IMR-90 (cell line): ENCODE measurements around the gene RNF180. TPM values are rescaled to one million over a fixed set of nuclear protein-coding genes. Genes with fewer than 3 reads are reported as not detected.

Source experiments
- ATAC-seq: fragments of 200-7000 bp; cut with Tn5 transposase; 2 replicates; pipeline ENCODE4 v1.9.1; 2020; ENCODE audit warnings: low read depth, mild to moderate bottlenecking, moderate library complexity
- BruUV-seq: library from RNA; stranded (reverse); fragments of 400-500 nt; replicated peaks from 2 replicates; lab custom pipeline; 2021; lab: Mats Ljungman, UMichigan
- CTCF ChIA-PET: fragments of 300-600 bp; formaldehyde crosslinking; extraction: SDS; loops from one replicate; lab custom pipeline; 2021; ENCODE audit warnings: antibody characterized with exemption; lab: Yijun Ruan, JAX
- POLR2A ChIA-PET: fragments of 300-600 bp; sonication (Branson Sonifier 250); formaldehyde crosslinking; loops from one replicate; lab custom pipeline; 2022; ENCODE audit warnings: antibody characterized with exemption; ENCODE audit not compliant: unreplicated experiment; lab: Charles Lee
- DNase-seq: peaks from one replicate; pipeline ENCODE4 v3.0.0; 2013
- H2AFZ ChIP-seq: replicated peaks from 2 replicates; pipeline ENCODE3; 2013; ENCODE audit warnings: low read length, mild to moderate bottlenecking; ENCODE audit not compliant: poor library complexity
- H2AK5ac ChIP-seq: 2 replicates; pipeline ENCODE4 v1.6.1; 2013; ENCODE audit warnings: low read depth, low read length, inconsistent platforms
- H2AK9ac ChIP-seq: replicated peaks from 2 replicates; pipeline ENCODE3; 2013; ENCODE audit warnings: mild to moderate bottlenecking, low read depth, low read length, moderate library complexity; ENCODE audit not compliant: poor library complexity
- H2BK120ac ChIP-seq: 2 replicates; pipeline ENCODE4 v1.6.1; 2013; ENCODE audit warnings: low read depth, low read length, inconsistent platforms
- H2BK15ac ChIP-seq: 3 replicates; pipeline ENCODE4 v1.6.1; 2013; ENCODE audit warnings: low read depth, low read length, inconsistent platforms
- H2BK20ac ChIP-seq: 2 replicates; pipeline ENCODE4 v1.6.1; 2013; ENCODE audit warnings: low read depth, mild to moderate bottlenecking, inconsistent platforms, low read length, moderate library complexity
- H2BK5ac ChIP-seq: 2 replicates; pipeline ENCODE4 v1.6.1; 2013; ENCODE audit warnings: mild to moderate bottlenecking, low read depth, low read length, inconsistent platforms; ENCODE audit not compliant: poor library complexity, severe bottlenecking
- H3K14ac ChIP-seq: replicated peaks from 2 replicates; pipeline ENCODE4 v1.6.1; 2013; ENCODE audit warnings: low read depth, low read length, inconsistent platforms
- H3K18ac ChIP-seq: 2 replicates; pipeline ENCODE4 v1.6.1; 2013; ENCODE audit warnings: low read depth, low read length, control low read depth
- H3K23ac ChIP-seq: 2 replicates; pipeline ENCODE4 v1.6.1; 2013; ENCODE audit warnings: low read depth, low read length, inconsistent platforms
- H3K27ac ChIP-seq: 2 replicates; pipeline ENCODE4 v1.5.1; 2013; ENCODE audit warnings: mild to moderate bottlenecking, control low read depth, low read length; ENCODE audit not compliant: insufficient read depth
- H3K27me3 ChIP-seq: 2 replicates; pipeline ENCODE4 v1.6.1; 2013; ENCODE audit warnings: low read length; ENCODE audit not compliant: control insufficient read depth, insufficient read depth
- H3K36me3 ChIP-seq: 2 replicates; pipeline ENCODE4 v1.6.1; 2013; ENCODE audit warnings: low read length, mixed read lengths; ENCODE audit not compliant: control insufficient read depth, insufficient read depth
- H3K4ac ChIP-seq: 2 replicates; pipeline ENCODE4 v1.6.1; 2013; ENCODE audit warnings: low read depth, low read length, inconsistent platforms
- H3K4me1 ChIP-seq: 2 replicates; pipeline ENCODE4 v1.6.1; 2013; ENCODE audit warnings: low read length, mixed read lengths; ENCODE audit not compliant: control insufficient read depth, insufficient read depth
- H3K4me2 ChIP-seq: 2 replicates; pipeline ENCODE4 v1.6.1; 2013; ENCODE audit warnings: low read depth, mild to moderate bottlenecking, control low read depth, low read length, moderate library complexity
- H3K4me3 ChIP-seq: 2 replicates; pipeline ENCODE4 v1.5.1; 2013; ENCODE audit warnings: low read depth, mild to moderate bottlenecking, control low read depth, low read length, moderate library complexity; ENCODE audit not compliant: insufficient read depth
- H3K56ac ChIP-seq: 2 replicates; pipeline ENCODE4 v1.6.1; 2013; ENCODE audit warnings: low read length, inconsistent platforms; ENCODE audit not compliant: insufficient read depth; ENCODE audit errors: extremely low read depth
- H3K79me1 ChIP-seq, 2 experiments: 2 replicates each; pipeline ENCODE4 v1.6.1; 2013; ENCODE audit warnings: low read length in 2 of 2, inconsistent platforms in 1 of 2, low read depth in 1 of 2
- H3K9ac ChIP-seq: 2 replicates; pipeline ENCODE4 v1.6.1; 2013; ENCODE audit warnings: low read depth, low read length, control low read depth
- H3K9me1 ChIP-seq: 2 replicates; pipeline ENCODE4 v1.6.1; 2013; ENCODE audit warnings: low read length, inconsistent platforms; ENCODE audit not compliant: insufficient read depth
- H3K9me3 ChIP-seq: 2 replicates; pipeline ENCODE4 v1.6.1; 2013; ENCODE audit warnings: low read length; ENCODE audit not compliant: control insufficient read depth, insufficient read depth
- H4K20me1 ChIP-seq: 2 replicates; pipeline ENCODE4 v1.6.1; 2013; ENCODE audit warnings: low read length, inconsistent platforms; ENCODE audit not compliant: insufficient read depth
- H4K5ac ChIP-seq: 2 replicates; pipeline ENCODE4 v1.6.1; 2013; ENCODE audit warnings: mild to moderate bottlenecking, low read depth, low read length, control low read depth
- H4K8ac ChIP-seq, 2 experiments: 2 replicates each; pipeline ENCODE4 v1.6.1; 2013; ENCODE audit warnings: low read depth in 2 of 2, low read length in 2 of 2, control low read depth in 1 of 2, inconsistent platforms in 1 of 2
- H4K91ac ChIP-seq: 2 replicates; pipeline ENCODE4 v1.6.1; 2013; ENCODE audit warnings: low read depth, low read length, inconsistent platforms; ENCODE audit not compliant: insufficient read depth
- CEBPB ChIP-seq: IDR thresholded peaks from 2 replicates; pipeline ENCODE4 v1.6.1; 2012; ENCODE audit warnings: low read depth, low read length, improper control_type of control experiment
- MAFK ChIP-seq: IDR thresholded peaks from 2 replicates; pipeline ENCODE4 v1.6.1; 2012; ENCODE audit warnings: low read depth, low read length, improper control_type of control experiment
- MXI1 ChIP-seq: IDR thresholded peaks from 2 replicates; pipeline ENCODE4 v1.6.1; 2012; ENCODE audit warnings: low read depth, mild to moderate bottlenecking, low read length, moderate library complexity, borderline replicate concordance
- NFE2L2 ChIP-seq: fragments of 150-350 bp; IDR thresholded peaks from 2 replicates; pipeline ENCODE4 v1.6.1; 2016; ENCODE audit warnings: low read depth, mild to moderate bottlenecking, low read length
- RAD21 ChIP-seq: IDR thresholded peaks from 2 replicates; pipeline ENCODE4 v1.6.1; 2012; ENCODE audit warnings: low read length, improper control_type of control experiment
- RCOR1 ChIP-seq: IDR thresholded peaks from 2 replicates; pipeline ENCODE4 v1.6.1; 2012; ENCODE audit warnings: mild to moderate bottlenecking, low read length, improper control_type of control experiment; ENCODE audit not compliant: insufficient replicate concordance
- USF2 ChIP-seq: fragments of 150-350 bp; IDR thresholded peaks from 2 replicates; pipeline ENCODE4 v1.6.1; 2017; ENCODE audit warnings: mild to moderate bottlenecking, antibody characterized with exemption, low read length, low read depth
- WGBS, 2 experiments: methylation state at CpG; one replicate each; pipeline versions ENCODE4 v1.1.5 to v1.1.7; 2013; ENCODE audit warnings: missing lambda C conversion rate in 2 of 2; ENCODE audit not compliant: insufficient read length in 1 of 2; ENCODE audit errors: extremely low coverage in 2 of 2; 5-methylcytosine and 5-hydroxymethylcytosine counted together
- dilution Hi-C: fragments of 300-500 bp; cut with HindIII; formaldehyde crosslinking; loops from one replicate; pipeline ENCODE4 v1.14.3; 2018; ENCODE audit warnings: low sequenced_read_pairs; ENCODE audit not compliant: unreplicated experiment
- in situ Hi-C: fragments of 300-500 bp; cut with MboI; formaldehyde crosslinking; loops from 3 replicates; pipeline ENCODE4 v1.14.3; 2019; ENCODE audit warnings: low sequenced_read_pairs, inconsistent platforms, mixed read lengths
- intact Hi-C: fragments of 100-400 bp; cut with micrococcal nuclease; formaldehyde crosslinking; loops from 2 replicates; pipeline ENCODE4 v1.10.0; 2022
- polyA plus RNA-seq, 3 experiments: library from polyadenylated mRNA; depleted of rRNA; stranded (reverse); fragments of >200 nt; gene quantifications; 2 replicates each; pipeline ENCODE4 v1.2.3, GENCODE V29; 2012; ENCODE audit warnings: low replicate concordance in 1 of 3
- total RNA-seq: library from RNA; depleted of rRNA; stranded (reverse); fragments of >200 nt; gene quantifications from 2 replicates; pipeline ENCODE4 v1.2.3, GENCODE V29; 2012
- TF ChIP-seq, protein P1 (sequence below): conservative IDR thresholded peaks from 2 replicates; pipeline ENCODE4 v1.5.1; 2012; ENCODE audit warnings: mild to moderate bottlenecking, low read depth, low read length, improper control_type of control experiment
- TF ChIP-seq, protein P2 (sequence below): fragments of 150-350 bp; IDR thresholded peaks from 2 replicates; pipeline ENCODE4 v1.6.1; 2016; ENCODE audit warnings: low read depth, mild to moderate bottlenecking, low read length, moderate library complexity, borderline replicate concordance

RNF180 gene
- total and polyA plus RNA-seq, 2 of the 4 experiments (the other 2 are of a cell fraction) = 0.02 to 0.36 TPM

GRCh38 chr5:64163746-64164145 is 1.9 kb upstream of the RNF180 start:
- no peak overlapping the region for H2AK9ac ChIP-seq
- no peaks in the 10 kb centered on the region for H3K79me1 ChIP-seq
- no peaks in the 10 kb centered on the region for H4K20me1 ChIP-seq
- in situ Hi-C loops (no loop called here), dilution Hi-C loops (no loop called here), intact Hi-C loops (no loop called here)
- H3K9me1 ChIP-seq = no peaks in the 10 kb centered on the region
- H3K23ac ChIP-seq = no peak overlapping the region
- no peak overlapping the region for H3K18ac ChIP-seq
- peaks cover 14% of the 10 kb centered on the region for H3K27me3 ChIP-seq
- H3K9me3 ChIP-seq = no peaks in the 10 kb centered on the region
- no peak overlapping the region for H3K4me2 ChIP-seq
- H2BK5ac ChIP-seq = no peak overlapping the region
- H2BK120ac ChIP-seq = no peak overlapping the region
- no peaks in the 10 kb centered on the region for H3K4me1 ChIP-seq
- no peak overlapping the region for H2AFZ ChIP-seq
- H3K36me3 ChIP-seq = no peaks in the 10 kb centered on the region
- WGBS, 2 experiments = no CpG with 5 or more reads among the region's 4 CpGs
- H4K8ac ChIP-seq = no peak overlapping the region
- ATAC-seq = no peak
- no peak for TF ChIP-seq CEBPB
- TF ChIP-seq MXI1 = no peak
- no peak for TF ChIP-seq RCOR1
- TF ChIP-seq NFE2L2 = no peak
- TF ChIP-seq, protein P1, sequence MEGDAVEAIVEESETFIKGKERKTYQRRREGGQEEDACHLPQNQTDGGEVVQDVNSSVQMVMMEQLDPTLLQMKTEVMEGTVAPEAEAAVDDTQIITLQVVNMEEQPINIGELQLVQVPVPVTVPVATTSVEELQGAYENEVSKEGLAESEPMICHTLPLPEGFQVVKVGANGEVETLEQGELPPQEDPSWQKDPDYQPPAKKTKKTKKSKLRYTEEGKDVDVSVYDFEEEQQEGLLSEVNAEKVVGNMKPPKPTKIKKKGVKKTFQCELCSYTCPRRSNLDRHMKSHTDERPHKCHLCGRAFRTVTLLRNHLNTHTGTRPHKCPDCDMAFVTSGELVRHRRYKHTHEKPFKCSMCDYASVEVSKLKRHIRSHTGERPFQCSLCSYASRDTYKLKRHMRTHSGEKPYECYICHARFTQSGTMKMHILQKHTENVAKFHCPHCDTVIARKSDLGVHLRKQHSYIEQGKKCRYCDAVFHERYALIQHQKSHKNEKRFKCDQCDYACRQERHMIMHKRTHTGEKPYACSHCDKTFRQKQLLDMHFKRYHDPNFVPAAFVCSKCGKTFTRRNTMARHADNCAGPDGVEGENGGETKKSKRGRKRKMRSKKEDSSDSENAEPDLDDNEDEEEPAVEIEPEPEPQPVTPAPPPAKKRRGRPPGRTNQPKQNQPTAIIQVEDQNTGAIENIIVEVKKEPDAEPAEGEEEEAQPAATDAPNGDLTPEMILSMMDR = no peak
- no peak for TF ChIP-seq USF2
- TF ChIP-seq, protein P2, sequence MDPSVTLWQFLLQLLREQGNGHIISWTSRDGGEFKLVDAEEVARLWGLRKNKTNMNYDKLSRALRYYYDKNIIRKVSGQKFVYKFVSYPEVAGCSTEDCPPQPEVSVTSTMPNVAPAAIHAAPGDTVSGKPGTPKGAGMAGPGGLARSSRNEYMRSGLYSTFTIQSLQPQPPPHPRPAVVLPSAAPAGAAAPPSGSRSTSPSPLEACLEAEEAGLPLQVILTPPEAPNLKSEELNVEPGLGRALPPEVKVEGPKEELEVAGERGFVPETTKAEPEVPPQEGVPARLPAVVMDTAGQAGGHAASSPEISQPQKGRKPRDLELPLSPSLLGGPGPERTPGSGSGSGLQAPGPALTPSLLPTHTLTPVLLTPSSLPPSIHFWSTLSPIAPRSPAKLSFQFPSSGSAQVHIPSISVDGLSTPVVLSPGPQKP = no peak
- no peak for TF ChIP-seq RAD21
- no peak for TF ChIP-seq MAFK
- H4K5ac ChIP-seq = no peak overlapping the region
- H3K9ac ChIP-seq = no peak overlapping the region
- DNase-seq = no peak
- no peak overlapping the region for H2BK20ac ChIP-seq
- H3K14ac ChIP-seq = no peak overlapping the region
- no TSS peak for BruUV-seq
- no peak overlapping the region for H3K27ac ChIP-seq
- no peak overlapping the region for H3K56ac ChIP-seq
- H3K4me3 ChIP-seq = no peak overlapping the region
- no peak overlapping the region for H2BK15ac ChIP-seq
- no peak overlapping the region for H2AK5ac ChIP-seq
- ChIA-PET POLR2A (no interaction called here), CTCF (no interaction called here)
- no peak overlapping the region for H3K4ac ChIP-seq
- H4K91ac ChIP-seq = no peak overlapping the region
